ENCODE measurements around the gene CCR3.
A peak's percentile ranks its signal among the peaks of the same experiment; 100 is the strongest.
"Not testable (repeated sequence)": the region's sequence is repeated elsewhere in the genome, so short reads cannot be mapped to it uniquely, and the experiment has no call there.

The CCR3 gene

GRCh38 chr3:46206282-46207015 lies 35.8 kb upstream of the CCR3 start:
- Histone ChIP-seq H3K56ac (ENCODE audit: low read length) (no peak overlapping the region), H2BK15ac (replicated peaks; ENCODE audit: low read depth) (no peak overlapping the region), H3K79me1 (ENCODE audit: low read length) (no peaks in the 10 kb centered on the region), H4K8ac (ENCODE audit: low read depth, low read length) (no peak overlapping the region), H2BK5ac (ENCODE audit: low read length) (no peak overlapping the region), H3K23ac (ENCODE audit: low read length) (no peak overlapping the region), H2BK120ac (ENCODE audit: low read depth, low read length) (no peak overlapping the region), H3K27me3 (ENCODE audit: insufficient read depth, low read length, poor library complexity) (no peaks in the 10 kb centered on the region), H3K4me1 (ENCODE audit: control insufficient read depth, low read depth, low read length) (no peaks in the 10 kb centered on the region), H3K79me2 (ENCODE audit: control insufficient read depth, insufficient read depth, low read length) (no peaks in the 10 kb centered on the region), H4K5ac (ENCODE audit: low read length) (no peak overlapping the region), H2AK5ac (ENCODE audit: low read length) (no peak overlapping the region), H3K4me3 (ENCODE audit: low read length) (no peak overlapping the region), H3K4ac (ENCODE audit: low read depth, low read length) (no peak overlapping the region), H3K27ac (ENCODE audit: low read depth, low read length) (no peak overlapping the region), H3K9ac (ENCODE audit: low read length) (no peak overlapping the region), H3K18ac (ENCODE audit: low read length) (no peak overlapping the region), H3K36me3 (ENCODE audit: control insufficient read depth, insufficient read depth, low read length) (no peaks in the 10 kb centered on the region), H3K4me2 (ENCODE audit: low read length) (no peak overlapping the region)
- DNase-seq = no peak
- WGBS (ENCODE audit: extremely low coverage, insufficient coverage, low lambda C conversion rate) = no CpG with 5 or more reads among the region's 6 CpGs

DNA sequence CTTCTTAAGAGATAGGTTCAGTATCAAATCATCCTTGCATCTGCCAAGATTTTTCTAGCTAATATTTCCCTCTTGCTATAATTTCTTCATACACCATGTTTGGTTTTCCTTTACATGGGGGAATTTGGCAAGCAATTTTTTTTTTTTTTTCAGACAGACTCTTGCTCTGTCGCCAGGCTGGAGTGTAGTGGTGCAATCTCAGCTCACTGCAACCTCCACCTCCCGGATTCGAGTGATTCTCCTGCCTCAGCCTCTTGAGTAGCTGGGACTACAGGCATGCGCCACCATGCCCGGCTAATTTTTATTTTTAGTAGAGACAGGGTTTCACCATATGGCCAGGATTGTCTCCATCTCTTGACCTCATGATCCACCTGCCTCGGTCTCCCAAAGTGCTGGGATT lies 34.7 kb upstream of the CCR3 start:
- H4K8ac ChIP-seq (ENCODE audit: low read depth, low read length); H2AK5ac ChIP-seq (ENCODE audit: low read length); H3K27ac ChIP-seq (ENCODE audit: low read depth, low read length); H3K79me2 ChIP-seq (ENCODE audit: control insufficient read depth, insufficient read depth, low read length); H2BK15ac ChIP-seq (replicated peaks; ENCODE audit: low read depth); H3K36me3 ChIP-seq (ENCODE audit: control insufficient read depth, insufficient read depth, low read length); H3K56ac ChIP-seq (ENCODE audit: low read length); H2BK120ac ChIP-seq (ENCODE audit: low read depth, low read length); H3K4ac ChIP-seq (ENCODE audit: low read depth, low read length); H3K4me2 ChIP-seq (ENCODE audit: low read length); H3K4me1 ChIP-seq (ENCODE audit: control insufficient read depth, low read depth, low read length); H3K27me3 ChIP-seq (ENCODE audit: insufficient read depth, low read length, poor library complexity); H3K9ac ChIP-seq (ENCODE audit: low read length); H4K5ac ChIP-seq (ENCODE audit: low read length); DNase-seq; H3K23ac ChIP-seq (ENCODE audit: low read length); H3K79me1 ChIP-seq (ENCODE audit: low read length); H3K18ac ChIP-seq (ENCODE audit: low read length); H3K4me3 ChIP-seq (ENCODE audit: low read length); H2BK5ac ChIP-seq (ENCODE audit: low read length): not testable (repeated sequence)
- WGBS (ENCODE audit: extremely low coverage, insufficient coverage, low lambda C conversion rate) = no CpG with 5 or more reads among the region's 6 CpGs

- no peak within 1 kb of the TSS for H3K56ac ChIP-seq (ENCODE audit: low read length)
- no peak within 1 kb of the TSS for H3K4me2 ChIP-seq (ENCODE audit: low read length)
- H2BK120ac ChIP-seq (ENCODE audit: low read depth, low read length) = no peak within 1 kb of the TSS
- no peak within 1 kb of the TSS for H3K4me3 ChIP-seq (ENCODE audit: low read length)
- no peak within 1 kb of the TSS for H3K4ac ChIP-seq (ENCODE audit: low read depth, low read length)
- no peak within 1 kb of the TSS for H2BK15ac ChIP-seq (replicated peaks; ENCODE audit: low read depth)
- no peaks in the 10 kb centered on the region for H3K36me3 ChIP-seq (ENCODE audit: control insufficient read depth, insufficient read depth, low read length)
- H3K27ac ChIP-seq (ENCODE audit: low read depth, low read length) = no peak within 1 kb of the TSS
- no peaks in the 10 kb centered on the region for H3K27me3 ChIP-seq (ENCODE audit: insufficient read depth, low read length, poor library complexity)
- H3K9ac ChIP-seq (ENCODE audit: low read length) = no peak within 1 kb of the TSS
- no peak within 1 kb of the TSS for H3K23ac ChIP-seq (ENCODE audit: low read length)
- no peaks in the 10 kb centered on the region for H3K79me1 ChIP-seq (ENCODE audit: low read length)
- no peak within 1 kb of the TSS for H2AK5ac ChIP-seq (ENCODE audit: low read length)
- H4K8ac ChIP-seq (ENCODE audit: low read depth, low read length) = no peak within 1 kb of the TSS
- no peak within 1 kb of the TSS for H2BK5ac ChIP-seq (ENCODE audit: low read length)
- H3K18ac ChIP-seq (ENCODE audit: low read length) = no peak within 1 kb of the TSS
- no peaks in the 10 kb centered on the region for H3K79me2 ChIP-seq (ENCODE audit: control insufficient read depth, insufficient read depth, low read length)
- no peak within 1 kb of the TSS for H4K5ac ChIP-seq (ENCODE audit: low read length)
- peak; percentile 80 for DNase-seq
- WGBS (ENCODE audit: extremely low coverage, insufficient coverage, low lambda C conversion rate) = no CpG with 5 or more reads among the region's 3 CpGs
- H3K4me1 ChIP-seq (ENCODE audit: control insufficient read depth, low read depth, low read length) = no peaks in the 10 kb centered on the region
Measured at GRCh38 chr3:46208167-46208704, 34.0 kb upstream of the CCR3 start, which contains the start of gene CCR1. CCR1 (minus strand) TSS chr3:46208313; CDS start chr3:46204313, 4,000 bp downstream.

GRCh38 chr3:46209053-46209452 lies 33.2 kb upstream of the CCR3 start:
- Histone ChIP-seq H4K8ac (ENCODE audit: low read depth, low read length) (no peak overlapping the region), H2BK120ac (ENCODE audit: low read depth, low read length) (no peak overlapping the region), H2AK5ac (ENCODE audit: low read length) (no peak overlapping the region), H3K36me3 (ENCODE audit: control insufficient read depth, insufficient read depth, low read length) (no peaks in the 10 kb centered on the region), H3K23ac (ENCODE audit: low read length) (no peak overlapping the region), H3K4ac (ENCODE audit: low read depth, low read length) (no peak overlapping the region), H3K4me2 (ENCODE audit: low read length) (no peak overlapping the region), H3K27me3 (ENCODE audit: insufficient read depth, low read length, poor library complexity) (no peaks in the 10 kb centered on the region), H3K18ac (ENCODE audit: low read length) (no peak overlapping the region), H3K27ac (ENCODE audit: low read depth, low read length) (no peak overlapping the region), H3K4me1 (ENCODE audit: control insufficient read depth, low read depth, low read length) (no peaks in the 10 kb centered on the region), H2BK15ac (replicated peaks; ENCODE audit: low read depth) (no peak overlapping the region), H3K56ac (ENCODE audit: low read length) (no peak overlapping the region), H3K79me2 (ENCODE audit: control insufficient read depth, insufficient read depth, low read length) (no peaks in the 10 kb centered on the region), H2BK5ac (ENCODE audit: low read length) (no peak overlapping the region), H3K79me1 (ENCODE audit: low read length) (no peaks in the 10 kb centered on the region), H3K9ac (ENCODE audit: low read length) (no peak overlapping the region), H4K5ac (ENCODE audit: low read length) (no peak overlapping the region), H3K4me3 (ENCODE audit: low read length) (no peak overlapping the region)
- no peak for DNase-seq
- no CpG with 5 or more reads among the region's 2 CpGs for WGBS (ENCODE audit: extremely low coverage, insufficient coverage, low lambda C conversion rate)

GRCh38 chr3:46209746-46210470 lies 32.4 kb upstream of the CCR3 start:
- Histone ChIP-seq H3K27ac (ENCODE audit: low read depth, low read length) (no peak overlapping the region), H3K27me3 (ENCODE audit: insufficient read depth, low read length, poor library complexity) (no peaks in the 10 kb centered on the region), H2BK15ac (replicated peaks; ENCODE audit: low read depth) (no peak overlapping the region), H4K8ac (ENCODE audit: low read depth, low read length) (no peak overlapping the region), H2AK5ac (ENCODE audit: low read length) (no peak overlapping the region), H2BK5ac (ENCODE audit: low read length) (no peak overlapping the region), H2BK120ac (ENCODE audit: low read depth, low read length) (no peak overlapping the region), H3K79me1 (ENCODE audit: low read length) (no peaks in the 10 kb centered on the region), H3K36me3 (ENCODE audit: control insufficient read depth, insufficient read depth, low read length) (no peaks in the 10 kb centered on the region), H3K56ac (ENCODE audit: low read length) (no peak overlapping the region), H3K4me1 (ENCODE audit: control insufficient read depth, low read depth, low read length) (no peaks in the 10 kb centered on the region), H3K4me2 (ENCODE audit: low read length) (no peak overlapping the region), H3K23ac (ENCODE audit: low read length) (no peak overlapping the region), H3K4ac (ENCODE audit: low read depth, low read length) (no peak overlapping the region), H3K4me3 (ENCODE audit: low read length) (no peak overlapping the region), H4K5ac (ENCODE audit: low read length) (no peak overlapping the region), H3K9ac (ENCODE audit: low read length) (no peak overlapping the region), H3K79me2 (ENCODE audit: control insufficient read depth, insufficient read depth, low read length) (no peaks in the 10 kb centered on the region), H3K18ac (ENCODE audit: low read length) (no peak overlapping the region)
- no peak for DNase-seq
- no CpG with 5 or more reads among the region's 3 CpGs for WGBS (ENCODE audit: extremely low coverage, insufficient coverage, low lambda C conversion rate)
